Glomerular endothelial cell (primary cell): ENCODE measurements around the gene RECQL5. TPM values are rescaled to one million over a fixed set of nuclear protein-coding genes. Genes with fewer than 3 reads are reported as not detected.
"Not testable (repeated sequence)": the region's sequence is repeated elsewhere in the genome, so short reads cannot be mapped to it uniquely, and the experiment has no call there.

Experiments
- DNase-seq: peaks from one replicate; pipeline ENCODE4 v3.0.0-alpha.2; 2011; ENCODE audit warnings: low read depth, low spot score; ENCODE audit errors: extremely low read depth
- total RNA-seq: library from RNA; depleted of rRNA; stranded (reverse); fragments of >200 nt; gene quantifications from 2 replicates; pipeline ENCODE4 v1.2.3, GENCODE V29; 2015

RECQL5 gene
- total RNA-seq, 1 donor from 2014 or later = 28.1 TPM

GRCh38 chr17:75595920-75596313 is 71.0 kb downstream of the RECQL5 start:
- no peak for DNase-seq

DNA sequence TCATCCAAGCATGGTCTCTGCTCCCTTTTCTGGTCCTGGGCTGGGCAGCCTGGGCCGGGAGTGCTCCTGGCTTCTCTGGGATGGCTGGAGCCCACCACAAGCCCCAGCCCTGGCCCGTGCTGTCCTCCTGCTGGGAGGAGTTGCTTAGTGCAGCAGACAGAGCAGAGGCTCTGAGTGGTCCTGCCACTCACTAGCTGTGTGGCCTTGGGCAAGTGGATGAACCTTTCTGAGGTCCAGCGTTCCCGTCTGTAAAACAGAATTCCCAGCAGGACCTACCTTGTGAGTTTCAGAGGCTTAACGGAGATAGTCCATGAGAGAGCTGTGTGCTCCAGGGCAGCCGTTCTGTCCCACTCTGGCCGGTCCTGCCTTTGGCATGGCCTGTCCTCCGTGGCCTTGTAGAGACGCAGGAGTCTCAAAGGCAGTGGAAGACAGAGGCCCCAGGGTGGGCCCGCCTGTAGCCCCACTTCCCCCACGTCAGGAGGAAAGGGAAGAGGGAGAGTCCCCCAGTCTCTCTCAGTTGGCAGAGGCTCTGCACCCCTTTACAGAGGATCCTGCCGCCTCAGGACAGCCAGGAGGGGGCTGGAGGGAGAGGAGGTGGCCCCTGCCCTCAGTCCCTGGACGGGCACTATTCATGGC is 71.6 kb downstream of the RECQL5 start:
- no peak for DNase-seq

GRCh38 chr17:75594499-75595283 is 72.3 kb downstream of the RECQL5 start:
- DNase-seq = no peak

DNA sequence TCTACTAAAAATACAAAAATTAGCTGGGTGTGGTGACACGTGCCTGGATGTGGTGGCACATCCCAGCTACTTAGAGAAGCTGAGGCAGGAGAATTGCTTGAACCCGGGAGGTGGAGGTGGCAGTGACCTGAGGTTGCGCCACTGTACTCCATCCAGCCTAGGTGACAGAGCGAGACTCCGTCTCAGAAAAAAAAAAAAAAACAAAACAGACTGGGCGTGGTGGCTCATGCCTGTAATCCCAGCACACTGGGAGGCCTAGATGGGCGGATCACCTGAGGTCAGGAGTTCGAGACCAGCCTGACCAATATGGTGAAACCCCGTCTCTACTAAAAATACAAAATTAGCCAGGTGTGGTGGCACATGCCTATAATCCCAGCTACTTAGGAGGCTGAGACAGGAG is 73.5 kb downstream of the RECQL5 start:
- not testable (repeated sequence) for DNase-seq

- DNase-seq = no peak
These were observed 74.5 kb downstream of the RECQL5 start for GRCh38 chr17:75592348-75593020.

DNA sequence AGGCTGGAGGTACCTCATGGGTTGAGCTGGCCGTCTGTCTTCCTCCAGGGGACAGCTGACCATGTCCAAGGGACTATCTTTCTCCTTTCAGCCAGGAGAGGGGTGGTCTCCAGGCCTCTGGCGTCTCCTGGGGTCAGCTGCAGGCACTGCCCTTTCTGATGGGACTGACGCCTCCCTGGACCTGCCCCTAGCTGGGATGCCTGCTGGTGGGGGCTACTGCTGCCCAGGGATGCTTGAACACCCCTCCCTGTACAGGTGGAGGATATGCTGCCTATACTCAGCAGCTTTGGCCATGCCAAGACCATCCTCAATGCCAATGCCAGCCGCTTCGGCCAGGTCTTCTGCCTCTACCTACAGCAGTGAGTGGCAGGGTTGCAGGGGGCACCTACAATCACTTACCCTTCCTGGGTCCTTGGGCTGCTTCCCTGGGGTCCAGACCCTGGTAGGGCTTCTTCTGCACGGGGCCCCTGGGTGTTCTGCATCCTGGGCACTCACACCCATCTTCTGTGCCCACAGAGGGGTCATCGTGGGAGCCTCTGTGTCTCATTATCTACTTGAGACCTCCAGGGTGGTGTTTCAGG is 75.1 kb downstream of the RECQL5 start:
- DNase-seq = no peak

DNA sequence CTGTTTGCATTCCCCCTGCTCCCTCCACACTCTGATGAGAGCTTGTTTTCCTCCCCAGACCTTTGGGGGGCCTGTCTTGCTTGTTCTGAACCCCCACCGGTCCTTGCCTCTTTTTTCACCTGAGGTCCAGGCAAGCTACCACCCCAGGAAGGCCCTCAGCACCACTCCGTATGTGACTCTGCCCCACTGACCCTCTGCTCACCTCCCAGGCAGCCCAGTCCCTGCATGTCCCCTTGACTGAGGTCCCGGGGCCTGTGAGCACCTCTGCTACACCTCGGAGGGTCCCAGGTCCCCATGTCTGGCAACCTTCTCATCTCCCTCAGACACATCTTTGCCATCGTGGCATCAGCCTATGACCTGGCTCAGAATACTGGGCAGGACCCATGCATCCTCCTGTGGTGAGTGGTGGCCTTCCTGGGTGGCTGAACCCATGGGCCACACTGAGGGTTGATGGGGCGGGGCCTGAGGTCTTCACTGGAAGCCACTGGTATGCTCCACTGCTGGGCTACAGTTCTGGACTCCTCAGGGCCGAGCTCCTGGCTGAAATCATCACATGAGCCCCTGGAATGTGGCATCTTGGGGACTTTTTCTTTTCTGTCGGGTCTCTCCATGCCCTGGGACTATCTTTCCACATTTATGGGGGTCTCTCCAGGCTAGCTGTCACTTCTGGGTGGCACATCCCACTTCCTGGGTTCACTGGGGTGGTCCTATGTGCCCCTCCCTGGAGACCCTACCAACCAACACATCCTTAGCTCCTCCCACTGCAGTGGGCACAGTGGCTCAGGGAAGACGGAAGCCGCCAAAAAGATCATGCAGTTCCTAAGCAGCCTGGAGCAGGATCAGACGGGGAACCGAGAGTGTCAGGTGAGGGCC is 75.9 kb downstream of the RECQL5 start:
- no peak for DNase-seq

DNA sequence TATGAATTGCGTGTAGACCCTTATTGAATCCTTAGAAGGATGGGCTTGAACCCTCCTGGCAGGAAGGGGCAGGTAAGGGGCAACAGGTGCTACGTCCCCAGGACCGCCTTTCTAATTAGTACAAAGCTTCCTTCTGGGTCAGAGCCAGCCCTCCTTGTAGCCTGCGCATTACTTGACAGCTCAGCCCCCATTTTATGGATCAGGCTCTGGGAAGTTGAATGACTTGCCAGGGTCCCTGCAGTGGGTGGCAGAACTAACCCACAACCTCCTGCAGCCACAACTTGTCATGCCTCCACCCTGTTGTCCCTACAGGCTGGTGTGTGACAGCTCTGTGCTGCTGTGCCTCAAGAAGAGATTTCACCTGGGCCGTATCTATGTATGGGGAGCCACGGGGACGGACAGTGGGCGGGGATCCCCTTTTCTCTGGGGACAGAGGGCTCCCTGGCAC is 76.6 kb downstream of the RECQL5 start:
- DNase-seq = no peak

GRCh38 chr17:75589919-75590303 is 77.0 kb downstream of the RECQL5 start:
- DNase-seq = no peak

- no peak for DNase-seq
These were observed 77.7 kb downstream of the RECQL5 start for GRCh38 chr17:75589012-75589918.

GRCh38 chr17:75588596-75589011 is 78.3 kb downstream of the RECQL5 start:
- no peak for DNase-seq

GRCh38 chr17:75587675-75588595 is 79.0 kb downstream of the RECQL5 start, which contains the start of gene MYO15B:
Gene MYO15B, plus strand, starts transcription at chr17:75587800. Its CDS starts 258 bp downstream, at chr17:75588058.
- no peak for DNase-seq

DNA sequence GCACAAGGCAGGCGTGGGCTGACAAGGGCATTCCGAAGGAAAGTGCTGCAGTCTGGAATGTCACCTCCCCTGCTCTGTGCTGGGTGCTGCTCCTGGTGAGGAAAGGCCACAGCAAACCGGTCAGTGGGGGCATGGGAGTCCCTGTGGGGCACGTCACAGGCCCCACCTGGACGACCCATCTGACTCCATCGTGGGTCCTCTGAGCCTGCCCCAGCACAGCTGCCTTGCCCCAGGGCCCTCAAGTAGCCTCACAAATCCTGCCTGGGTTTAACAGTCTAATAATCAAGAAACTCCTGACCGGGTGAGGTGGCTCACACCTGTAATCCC is 82.1 kb downstream of the RECQL5 start:
- DNase-seq = no peak

DNA sequence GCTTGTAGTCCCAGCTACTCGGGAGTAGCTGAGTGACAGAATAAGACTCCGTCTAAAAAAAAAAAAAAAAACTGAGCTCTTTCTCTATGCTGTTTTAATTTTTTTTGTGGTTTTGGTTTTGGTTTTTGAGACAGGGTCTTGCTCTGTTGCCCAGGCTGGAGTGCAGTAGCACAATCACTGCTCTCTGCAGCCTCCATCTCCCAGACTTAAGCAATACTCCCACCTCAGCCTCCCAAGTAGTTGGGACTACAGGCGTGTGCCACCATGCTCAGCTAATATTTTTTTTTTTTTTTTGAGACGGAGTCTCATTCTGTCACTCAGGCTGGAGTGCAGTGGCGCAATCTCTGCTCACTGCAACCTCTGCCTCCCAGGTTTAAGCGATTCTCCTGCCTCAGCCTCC is 83.8 kb downstream of the RECQL5 start:
- not testable (repeated sequence) for DNase-seq

DNA sequence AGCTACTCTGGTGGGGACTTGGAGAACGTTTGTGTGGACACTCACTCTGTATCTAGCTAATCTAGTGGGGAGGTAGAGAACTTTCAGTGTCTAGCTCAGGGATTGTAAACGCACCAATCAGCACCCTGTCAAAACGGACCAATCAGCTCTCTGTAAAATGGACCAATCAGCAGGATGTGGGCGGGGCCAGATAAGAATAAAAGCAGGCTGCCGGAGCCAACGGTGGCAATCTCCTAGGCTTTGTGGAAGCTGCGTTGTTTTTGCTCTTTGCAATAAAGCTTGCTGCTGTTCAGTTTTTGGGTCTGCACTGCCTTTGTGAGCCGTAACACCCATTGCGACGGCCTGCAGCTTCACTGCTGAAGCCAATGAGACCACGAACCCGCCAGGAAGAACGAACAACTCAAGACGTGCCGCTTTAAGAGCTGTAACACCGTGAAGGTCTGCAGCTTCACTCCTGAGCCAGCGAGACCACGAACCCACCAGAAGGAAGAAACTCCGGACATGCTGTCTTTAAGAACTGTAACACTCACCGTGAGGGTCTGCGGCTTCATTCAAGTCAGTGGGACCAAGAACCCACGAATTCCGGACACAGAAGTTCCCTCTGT is 85.7 kb downstream of the RECQL5 start:
- DNase-seq = not testable (repeated sequence)
